Ovary (tissue), 3 donors: ENCODE measurements around the gene GSK3A.

Experiments used
- CTCF ChIP-seq, 3 donors: fragments of 450-650 bp in 2 of 3; fragments of 200-600 bp in 1 of 3; IDR thresholded peaks; one replicate each; pipeline versions ENCODE4 v1.5.1 to v1.8.0; 2016 to 2022; ENCODE audit warnings: antibody characterized with exemption in 3 of 3, mild to moderate bottlenecking in 1 of 3
- POLR2A ChIP-seq: fragments of 450-650 bp; IDR thresholded peaks from one replicate; pipeline ENCODE4 v1.6.1; 2017; ENCODE audit warnings: antibody characterized with exemption, mild to moderate bottlenecking, moderate library complexity
- donor health status: DM: no; HTN: no; CAD: no.

- no peak for TF ChIP-seq CTCF (IDR thresholded peaks at IDR 0.05)
- TF ChIP-seq POLR2A: no peak
Measured at GRCh38 chr19:42267644-42268141, 25.3 kb upstream of the GSK3A start.
